HG03064 (cell line): ENCODE data around the gene PTPRK.

Experiments used
- ATAC-seq: cut with Tn5 transposase; IDR thresholded peaks from one replicate; pipeline ENCODE4 v1.9.1; 2021; ENCODE audit warnings: low read depth; ENCODE audit not compliant: unreplicated experiment

PTPRK gene

DNA sequence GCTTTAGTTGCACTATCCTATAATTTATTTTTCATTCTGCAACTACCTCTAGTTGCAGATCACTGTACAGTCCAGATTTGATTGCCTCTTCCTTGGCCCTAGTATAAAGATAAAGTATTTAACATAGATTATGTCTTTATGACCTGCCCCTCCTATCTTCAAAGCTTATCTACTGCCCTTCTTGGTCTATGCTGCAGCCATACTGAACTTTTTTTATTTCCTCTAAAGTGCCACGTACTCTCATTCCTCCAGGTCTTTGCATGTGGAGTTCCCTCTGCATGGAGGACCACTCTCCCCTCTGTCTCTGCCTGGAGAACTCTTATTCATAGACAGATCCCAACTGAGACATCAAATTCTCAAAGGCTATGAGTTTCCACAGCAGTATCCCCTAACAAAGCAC lies 168.0 kb downstream of the PTPRK start:
- no peak for ATAC-seq

DNA sequence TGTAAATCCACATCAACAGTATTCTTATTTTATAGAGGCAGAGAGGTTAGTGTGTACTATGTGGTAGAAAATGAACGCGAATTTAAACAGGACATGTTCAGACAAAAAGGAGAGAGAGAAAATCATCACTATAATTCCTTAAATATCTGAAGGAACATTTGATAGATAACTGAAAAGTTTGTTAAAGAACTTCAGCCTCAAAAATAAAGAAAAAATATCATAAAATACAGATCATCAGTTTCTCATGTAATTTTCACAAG lies 169.2 kb downstream of the PTPRK start:
- ATAC-seq: no peak

DNA sequence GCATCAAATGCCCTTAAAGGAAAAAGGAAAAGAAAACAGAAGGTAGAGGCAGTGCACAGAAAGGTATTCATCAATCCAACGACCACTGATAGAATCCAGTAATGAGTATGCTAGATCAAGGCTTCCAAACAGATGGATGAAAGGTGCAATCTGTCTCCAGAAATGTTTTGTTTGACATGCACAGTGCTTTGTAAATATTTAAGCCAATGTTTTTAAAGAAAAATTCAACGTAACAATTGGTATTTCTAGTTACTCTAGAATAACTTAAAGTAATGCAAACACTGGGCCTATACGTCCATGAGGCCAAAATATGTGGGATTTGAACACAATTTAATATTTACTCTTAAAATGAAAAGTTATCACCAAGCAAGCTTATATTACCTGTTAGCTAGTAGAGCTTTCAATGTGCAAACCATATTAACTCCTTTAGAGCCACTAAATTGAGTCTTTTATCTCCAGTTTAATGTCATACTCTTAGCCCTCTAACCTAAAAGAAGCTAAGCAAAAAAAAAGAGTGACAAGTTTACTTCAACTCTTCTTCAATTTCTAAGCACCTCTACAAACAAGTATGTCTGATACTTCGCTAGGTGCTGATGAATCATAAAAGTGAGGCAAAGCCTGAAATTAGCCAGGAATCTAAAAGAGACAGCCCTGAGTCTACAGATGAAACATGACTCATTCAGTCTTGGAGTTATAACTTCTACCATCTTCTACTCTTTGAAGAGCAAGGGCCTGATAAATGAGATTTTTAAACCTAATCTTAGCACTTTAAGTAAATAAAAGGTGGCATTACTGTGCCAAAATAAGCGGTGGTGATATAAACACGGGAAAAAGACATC lies 169.8 kb downstream of the PTPRK start:
- no peak for ATAC-seq

DNA sequence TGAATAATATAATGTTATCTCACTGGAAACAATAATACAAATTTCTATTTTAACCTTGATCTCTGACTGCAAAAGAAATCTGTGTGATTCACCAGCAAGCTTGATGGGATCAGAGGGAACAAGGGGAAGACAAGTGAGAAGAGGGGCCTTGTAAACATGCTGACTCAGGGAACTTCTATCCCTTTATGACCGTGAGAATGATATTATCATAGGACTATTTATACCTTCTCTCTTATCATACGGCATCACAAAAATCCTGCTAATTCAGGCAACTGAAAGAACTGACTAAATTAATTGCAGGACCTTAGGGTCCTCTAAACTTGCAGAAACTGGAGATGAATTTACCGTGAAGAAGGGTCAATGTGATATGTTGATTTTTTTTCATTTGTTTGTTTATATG lies 173.3 kb downstream of the PTPRK start:
- no peak for ATAC-seq

DNA sequence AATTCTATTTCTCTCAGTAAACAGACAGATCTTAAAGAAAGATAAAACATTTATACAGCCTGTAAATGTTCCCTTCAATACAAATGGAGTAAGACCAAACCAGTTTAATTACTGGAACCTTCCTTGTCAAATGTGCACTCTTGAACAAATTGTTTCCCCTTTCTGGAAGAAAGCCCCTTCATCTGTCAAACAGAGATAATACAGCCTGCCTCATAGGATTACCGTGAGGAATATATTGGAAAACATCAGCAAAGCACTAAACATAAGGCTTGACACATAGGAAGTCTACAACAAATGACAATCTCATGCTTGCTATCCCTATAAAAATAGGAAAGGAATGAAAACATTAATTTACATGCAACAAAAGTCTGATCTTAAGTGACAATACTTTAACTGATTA lies 173.8 kb downstream of the PTPRK start:
- no peak for ATAC-seq

DNA sequence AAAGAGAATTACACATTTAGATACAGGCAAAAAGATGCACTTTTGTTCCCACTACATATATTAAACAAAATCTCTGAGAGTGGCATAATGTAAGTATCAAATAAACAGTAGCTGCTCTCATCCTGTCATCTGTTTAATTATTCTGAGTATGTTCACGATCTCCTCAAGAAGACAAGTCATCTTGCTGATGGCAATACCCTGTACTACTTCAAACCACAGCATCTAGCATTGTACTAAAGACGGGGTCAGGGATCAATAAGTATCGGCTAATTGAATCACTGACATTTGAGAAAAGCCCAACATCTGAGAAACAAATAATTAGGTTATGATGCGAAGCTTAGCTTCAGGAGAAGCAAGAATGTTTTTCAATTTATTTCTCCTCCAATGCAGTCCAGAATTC lies 175.1 kb downstream of the PTPRK start:
- ATAC-seq: no peak

DNA sequence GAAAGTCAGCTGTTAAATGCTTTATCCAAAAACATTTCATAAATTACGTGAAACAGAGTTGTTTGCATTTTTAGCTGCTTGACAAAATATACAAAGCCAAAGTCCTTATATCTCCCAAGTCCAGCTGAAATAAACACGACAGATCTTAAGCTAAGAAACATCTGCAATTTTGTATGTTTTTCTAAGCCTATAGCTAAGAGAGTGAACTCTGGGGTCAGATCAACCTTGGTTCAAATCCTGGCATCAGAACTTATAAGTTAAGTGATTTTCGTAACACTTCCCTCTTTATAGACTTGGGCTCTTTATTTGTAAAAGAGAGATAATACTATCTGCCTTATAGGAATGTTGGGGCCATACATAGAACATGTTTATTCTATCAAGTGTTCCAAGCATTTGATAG lies 176.7 kb downstream of the PTPRK start:
- ATAC-seq: no peak

DNA sequence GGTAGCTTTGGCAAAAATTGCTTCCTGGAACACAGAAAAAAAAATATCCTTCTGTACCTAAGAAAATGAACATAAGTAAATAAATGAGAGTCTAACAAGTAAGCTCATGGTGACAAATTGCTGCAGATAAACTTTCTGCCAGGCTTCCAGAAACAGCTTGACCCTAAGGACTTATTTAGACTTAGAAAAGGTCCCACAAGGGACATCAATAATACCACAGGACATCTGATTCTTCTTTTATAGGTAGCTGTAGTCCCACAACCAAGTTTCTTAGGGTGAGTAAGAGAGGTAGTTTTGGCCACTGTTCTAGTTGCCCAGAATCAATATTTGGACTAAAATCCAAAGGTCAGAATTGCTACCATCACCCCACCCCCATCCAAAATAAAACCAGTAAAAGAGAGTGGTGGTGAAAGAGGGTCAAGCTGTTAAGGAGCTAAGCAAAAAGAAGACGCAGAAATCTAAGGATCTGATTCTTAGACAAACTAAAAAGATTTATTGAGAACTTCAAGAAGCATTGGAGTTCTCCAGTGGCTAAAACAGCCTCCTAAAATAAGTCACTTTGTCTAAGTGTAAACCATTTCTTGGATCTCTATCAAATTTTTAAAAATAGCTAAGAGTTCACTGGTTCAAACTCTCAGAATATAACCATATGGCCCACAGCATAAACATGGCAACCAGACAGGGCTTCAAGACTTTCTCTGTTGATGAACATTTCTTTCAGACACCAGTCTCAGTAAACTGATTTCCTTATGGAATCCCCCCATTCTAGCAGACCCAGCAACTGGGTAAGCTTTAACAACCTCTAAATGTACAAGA lies 180.6 kb downstream of the PTPRK start:
- ATAC-seq: no peak

DNA sequence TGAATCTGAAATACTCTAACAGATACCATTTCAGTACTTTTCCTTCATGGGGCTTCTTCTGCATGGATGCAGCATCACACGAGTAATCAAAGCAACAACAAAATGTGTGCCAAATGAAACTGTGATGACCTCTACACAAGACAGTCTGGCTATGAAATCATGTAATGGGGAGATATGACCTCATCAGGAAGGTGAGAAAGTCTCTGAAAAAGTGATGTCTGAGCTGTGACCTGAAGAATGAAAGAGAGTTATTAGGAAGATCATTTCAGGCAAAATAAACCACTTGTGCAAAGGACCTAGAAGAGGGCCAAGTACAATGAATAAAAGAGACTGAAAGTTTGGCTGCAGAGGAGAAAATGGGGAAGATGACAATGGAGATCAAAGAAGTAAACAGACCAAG lies 182.8 kb downstream of the PTPRK start:
- no peak for ATAC-seq

DNA sequence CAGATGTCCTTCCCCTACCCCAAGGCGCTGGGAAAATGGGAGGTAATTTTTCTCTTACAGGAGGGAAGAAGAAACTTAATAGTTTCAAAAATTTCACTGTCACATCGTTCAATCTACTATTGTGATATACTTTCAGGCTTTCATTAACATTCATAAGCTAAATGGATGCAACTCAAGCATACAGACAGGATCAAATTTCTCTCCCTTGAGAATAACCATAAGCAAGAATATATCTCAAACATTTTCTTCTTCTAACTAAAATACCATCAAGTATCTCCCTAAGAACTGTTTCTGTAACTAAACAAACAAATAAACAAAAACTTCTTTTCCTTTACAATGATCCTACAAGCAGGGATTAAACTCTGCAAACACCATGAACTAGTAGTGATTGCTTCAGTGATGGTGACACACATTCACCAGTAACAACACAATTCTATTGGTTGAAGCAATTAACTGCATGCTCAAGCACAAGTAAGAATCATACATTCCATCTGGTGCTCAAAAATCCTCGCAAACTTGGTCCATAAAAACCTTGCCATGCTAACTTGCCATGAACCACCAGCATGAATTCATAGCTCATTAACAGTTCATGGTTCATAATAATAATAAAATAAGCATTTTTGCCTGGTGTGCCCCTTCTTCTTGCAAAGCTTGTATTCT lies 183.8 kb downstream of the PTPRK start:
- no peak for ATAC-seq

DNA sequence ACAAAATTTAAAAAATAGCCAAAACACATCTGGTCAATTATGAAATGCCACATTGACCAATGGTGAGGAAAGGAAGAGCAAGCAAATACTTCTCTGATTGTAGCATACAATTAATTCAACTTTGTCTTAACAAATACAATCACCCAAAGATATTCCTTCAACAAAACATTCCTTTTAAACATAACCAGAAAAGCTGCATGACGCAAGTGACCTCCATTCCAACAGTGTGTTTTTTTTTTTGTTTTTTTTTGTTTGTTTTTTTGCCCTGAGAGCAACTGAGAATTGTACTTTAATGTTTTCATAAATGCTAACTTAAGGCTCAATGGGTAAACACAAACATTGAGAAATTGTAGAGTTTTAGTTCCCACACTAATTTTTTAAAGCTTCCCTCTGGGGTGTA lies 184.4 kb downstream of the PTPRK start:
- no peak for ATAC-seq

DNA sequence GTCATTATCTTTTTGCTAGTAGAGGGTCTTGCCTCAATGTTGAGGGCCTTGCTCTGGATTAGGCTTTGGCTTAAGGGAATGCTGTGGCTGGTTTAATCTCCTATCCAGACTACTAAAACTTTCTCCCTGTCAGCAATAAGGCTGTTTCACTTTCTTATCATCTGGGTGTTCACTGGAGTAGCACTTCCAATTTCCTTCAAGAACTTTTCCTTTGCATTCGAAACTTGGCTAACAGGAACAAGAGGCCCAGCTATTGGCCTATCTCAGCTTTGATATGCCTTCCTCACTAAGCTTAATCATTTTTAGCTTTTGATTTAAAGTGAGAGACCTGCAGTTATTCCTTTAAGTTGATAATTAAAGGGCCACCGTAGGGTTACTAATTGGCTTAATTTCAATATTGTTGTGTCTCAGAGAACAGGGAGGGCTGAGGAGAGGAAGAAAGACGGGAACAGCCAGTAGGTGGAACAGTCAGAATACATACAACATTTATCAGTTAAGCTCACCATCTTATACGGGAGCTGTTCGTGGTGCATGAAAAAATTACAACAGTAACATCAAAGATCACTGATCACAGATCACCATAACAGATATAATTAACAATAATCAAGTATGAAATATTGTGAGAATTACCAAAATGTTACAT lies 186.7 kb downstream of the PTPRK start:
- ATAC-seq: no peak

DNA sequence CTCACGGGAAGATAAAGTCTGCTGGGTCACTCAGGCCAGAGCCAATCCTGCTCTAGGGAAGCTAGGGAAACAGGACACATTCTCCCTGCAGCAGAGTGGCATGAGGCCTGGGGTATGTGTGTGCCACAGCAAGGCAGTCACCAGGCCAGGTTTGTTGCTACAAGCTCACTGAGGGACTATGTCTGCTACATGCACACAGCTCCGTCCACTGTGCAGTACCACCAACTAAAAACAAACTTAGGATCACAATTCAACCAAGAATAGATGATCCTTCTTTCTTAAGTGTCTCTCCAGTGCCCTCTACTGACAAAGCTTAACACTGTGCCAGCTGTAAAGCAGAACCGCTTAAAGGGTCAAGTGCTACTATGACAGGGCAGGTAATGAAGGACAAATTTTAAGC lies 192.5 kb downstream of the PTPRK start:
- ATAC-seq: peak; percentile 78

DNA sequence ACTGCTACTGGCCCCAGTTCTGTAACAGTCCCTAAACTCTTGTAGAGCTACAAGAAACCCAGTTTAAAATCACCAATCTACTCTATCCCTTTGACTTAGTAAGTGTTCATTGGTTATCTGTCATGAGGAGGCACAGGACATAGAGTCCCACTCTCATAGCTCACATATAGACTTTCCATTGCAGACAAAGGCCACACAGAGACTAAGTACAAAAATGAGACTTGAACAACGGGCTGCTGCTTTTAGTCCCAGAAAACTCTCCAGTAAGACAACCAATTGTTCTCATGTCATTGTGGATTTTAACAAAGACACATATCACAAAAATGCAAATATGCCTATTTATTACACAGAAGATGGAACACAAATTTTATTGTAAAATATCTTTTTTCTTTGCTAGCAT lies 197.4 kb downstream of the PTPRK start:
- no peak for ATAC-seq

DNA sequence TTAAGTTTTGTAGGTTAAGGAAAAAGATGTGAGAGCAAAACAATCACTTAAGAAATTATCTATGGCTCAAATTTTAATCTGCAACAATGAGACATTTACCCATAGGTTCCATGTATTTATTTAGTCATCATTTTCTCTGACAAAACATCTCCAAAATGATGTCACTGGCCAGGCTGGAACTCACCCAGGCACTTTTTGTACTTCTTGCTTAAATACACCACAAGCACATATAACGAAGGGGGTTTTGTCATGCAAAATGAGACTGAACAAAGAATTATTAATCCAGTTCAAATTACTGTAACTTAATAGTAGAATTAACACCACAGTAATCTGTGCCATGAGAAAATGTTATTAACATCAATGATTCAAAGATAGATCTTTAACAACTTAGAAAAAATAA lies 200.5 kb downstream of the PTPRK start:
- no peak for ATAC-seq

DNA sequence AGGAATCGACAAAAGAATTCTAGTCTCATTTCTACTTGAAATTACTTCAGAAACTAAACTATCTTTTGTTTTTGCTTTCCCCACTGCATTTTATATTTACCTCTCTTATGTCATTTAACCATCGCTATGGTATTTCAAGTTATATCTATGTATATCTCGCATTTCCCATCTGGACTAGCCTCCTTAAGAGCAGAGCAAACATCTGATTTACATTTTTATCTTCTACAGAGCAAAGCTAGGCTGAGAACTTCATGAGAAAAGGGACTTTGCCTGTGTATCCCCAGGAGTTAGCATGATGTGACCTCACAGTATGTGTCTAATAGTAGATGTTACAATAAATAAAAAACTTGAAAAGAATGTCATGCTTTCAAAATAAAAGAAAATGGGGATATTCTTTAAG lies 201.2 kb downstream of the PTPRK start:
- ATAC-seq: no peak

DNA sequence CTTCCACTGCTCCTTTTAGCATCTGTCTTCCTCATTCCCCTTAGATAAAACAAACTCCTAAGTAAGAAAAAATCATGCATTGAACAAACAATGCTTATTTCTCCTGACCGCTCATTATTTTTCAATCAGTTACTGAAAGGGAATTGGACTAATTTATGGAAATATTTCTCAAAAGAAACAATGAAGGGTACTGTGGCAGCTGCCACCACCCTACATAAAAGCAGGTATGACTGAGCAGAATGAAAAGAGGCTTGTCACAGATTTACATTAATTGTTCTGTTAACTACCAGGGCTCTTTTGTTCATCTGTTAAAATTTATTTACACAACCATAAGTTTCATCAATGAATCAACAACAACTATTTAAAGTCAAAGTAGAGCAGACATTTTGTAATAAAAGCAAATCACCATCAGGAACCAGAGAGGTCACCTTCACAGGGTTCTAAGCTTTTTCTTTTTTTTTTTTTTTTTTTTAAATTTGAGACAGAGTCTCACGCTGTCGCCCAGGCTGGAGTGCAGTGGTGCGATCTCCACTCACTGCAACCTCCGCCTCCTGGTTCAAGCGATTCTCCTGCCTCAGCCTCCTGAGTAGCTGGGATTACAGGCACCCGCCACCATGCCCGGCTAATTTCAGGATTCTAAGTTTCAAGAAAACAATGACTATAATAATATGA lies 204.0 kb downstream of the PTPRK start:
- ATAC-seq: no peak

DNA sequence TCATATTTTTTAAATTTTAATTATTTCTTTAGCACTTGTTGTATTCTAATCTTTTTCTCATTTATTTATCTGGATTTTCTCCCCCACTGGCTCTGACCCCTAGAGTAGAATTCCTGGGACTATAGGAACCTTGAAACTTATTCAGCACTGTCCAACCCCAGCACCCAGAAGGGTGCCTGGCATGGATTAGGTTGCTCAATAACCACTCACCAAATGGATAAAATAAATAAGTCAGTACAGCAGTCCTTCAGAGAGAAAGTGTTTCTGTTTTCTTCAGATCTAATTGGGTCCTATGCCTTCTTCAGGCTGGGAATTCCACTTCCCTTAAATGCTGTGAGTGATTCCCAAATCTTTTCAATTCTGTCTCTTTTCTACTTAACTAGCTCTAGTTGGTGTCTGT lies 206.2 kb downstream of the PTPRK start:
- no peak for ATAC-seq

DNA sequence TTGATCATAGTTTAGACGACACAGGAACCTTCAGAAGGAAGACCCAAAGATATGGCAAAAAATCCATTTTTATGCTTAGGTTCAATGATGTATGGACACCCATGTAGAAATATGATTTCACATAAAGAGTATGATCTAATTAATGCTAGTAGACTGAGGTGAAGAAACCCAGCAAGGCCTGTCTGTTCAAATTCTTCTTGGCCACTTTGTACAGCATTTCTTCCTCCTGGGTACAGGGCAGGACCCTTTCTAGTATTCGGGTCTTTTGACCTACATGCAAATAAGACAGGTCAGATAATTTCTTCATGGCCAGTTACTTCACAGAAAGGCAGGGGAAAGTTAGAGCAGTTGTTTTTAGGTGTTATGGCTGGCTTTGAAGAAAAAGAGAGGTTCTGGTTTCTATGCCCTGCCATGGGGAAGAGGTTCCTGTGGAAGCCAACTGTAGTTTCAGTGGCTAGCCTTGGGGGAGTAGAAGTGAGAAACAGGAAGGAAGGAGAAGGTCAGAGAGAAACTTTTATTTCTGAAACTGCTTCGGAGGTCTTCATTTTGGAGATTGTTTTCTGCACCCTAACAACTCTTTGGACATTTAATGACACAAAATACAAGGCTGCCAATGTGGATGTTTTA lies 208.3 kb downstream of the PTPRK start:
- no peak for ATAC-seq

DNA sequence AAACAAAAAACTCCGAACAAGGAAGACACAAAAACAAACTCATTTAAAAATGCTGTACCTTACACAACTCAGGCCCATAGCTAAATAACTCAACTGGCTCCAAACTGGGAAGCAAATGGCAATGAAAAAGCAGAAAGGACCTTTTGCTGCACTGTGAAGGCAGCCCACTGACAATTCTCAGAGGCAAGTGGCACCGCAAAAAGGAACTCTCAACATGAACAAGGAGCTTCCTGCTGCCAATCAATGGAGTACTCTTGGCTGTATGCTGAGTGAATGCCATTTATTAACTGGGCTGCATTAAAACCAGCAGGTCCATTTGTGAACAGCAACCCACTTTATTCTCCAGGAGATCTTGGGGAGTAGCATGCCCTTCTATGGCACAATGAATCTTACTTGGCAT lies 209.9 kb downstream of the PTPRK start:
- ATAC-seq: no peak
